Hypothalamus (tissue), 51 donors: ENCODE results near the gene ARHGAP45.
A peak's percentile ranks its signal among the peaks of the same experiment; 100 is the strongest.
"Not testable (repeated sequence)": the region's sequence is repeated elsewhere in the genome, so short reads cannot be mapped to it uniquely, and the experiment has no call there.

Experiments
- DNase-seq, 51 donors: peaks; one replicate each; lab custom pipeline; 2025; lab: John Stamatoyannopoulos, UW

ARHGAP45 gene

GRCh38 chr19:1126984-1127760 lies 60.2 kb downstream of the ARHGAP45 start:
- no peak for DNase-seq

GRCh38 chr19:1128106-1128505 lies 61.1 kb downstream of the ARHGAP45 start:
- DNase-seq, result no peak

GRCh38 chr19:1129084-1129483 lies 62.1 kb downstream of the ARHGAP45 start:
- not testable (repeated sequence) for DNase-seq

GRCh38 chr19:1129535-1129934 lies 62.6 kb downstream of the ARHGAP45 start:
- no peak for DNase-seq

GRCh38 chr19:1130771-1131717 lies 64.1 kb downstream of the ARHGAP45 start:
- no peak for DNase-seq

GRCh38 chr19:1131718-1132551 lies 65.0 kb downstream of the ARHGAP45 start:
- peak in 33 of 51 donors; percentile 4 to 77 (median 31) for DNase-seq

GRCh38 chr19:1132552-1133383 lies 65.8 kb downstream of the ARHGAP45 start:
- DNase-seq, result no peak

GRCh38 chr19:1133471-1133929 lies 66.5 kb downstream of the ARHGAP45 start:
- peak in 1 of 51 donors; percentile 17 for DNase-seq

GRCh38 chr19:1134431-1134830 lies 67.5 kb downstream of the ARHGAP45 start:
- no peak for DNase-seq

- no peak for DNase-seq
These were observed 68.5 kb downstream of the ARHGAP45 start for GRCh38 chr19:1135454-1135853.

- no peak for DNase-seq
These were observed 69.2 kb downstream of the ARHGAP45 start for GRCh38 chr19:1136201-1136600.
